Tibial nerve (tissue), 4 donors: Measurements from ENCODE around the gene RRP1B.

Experiments used
- EP300 ChIP-seq, 2 donors: sonication (generic); formaldehyde crosslinking; IDR thresholded peaks; one replicate each; pipeline ENCODE4 v1.6.1; 2017; ENCODE audit warnings: antibody characterized with exemption in 2 of 2, mild to moderate bottlenecking in 1 of 2
- POLR2A ChIP-seq, 2 donors: fragments of 450-650 bp; IDR thresholded peaks; one replicate each; pipeline ENCODE4 v1.6.1; 2017; ENCODE audit warnings: antibody characterized with exemption in 2 of 2, mild to moderate bottlenecking in 2 of 2, moderate library complexity in 2 of 2
- TF ChIP-seq, protein P1 (sequence below), 5 experiments: fragments of 200-600 bp in 3 of 5; fragments of 450-650 bp in 2 of 5; sonication (generic) in 3 of 5; IDR thresholded peaks; one replicate each; pipeline ENCODE4 v1.5.1; 2016 to 2019; ENCODE audit warnings: antibody characterized with exemption in 5 of 5, mild to moderate bottlenecking in 3 of 5, moderate library complexity in 2 of 5

DNA sequence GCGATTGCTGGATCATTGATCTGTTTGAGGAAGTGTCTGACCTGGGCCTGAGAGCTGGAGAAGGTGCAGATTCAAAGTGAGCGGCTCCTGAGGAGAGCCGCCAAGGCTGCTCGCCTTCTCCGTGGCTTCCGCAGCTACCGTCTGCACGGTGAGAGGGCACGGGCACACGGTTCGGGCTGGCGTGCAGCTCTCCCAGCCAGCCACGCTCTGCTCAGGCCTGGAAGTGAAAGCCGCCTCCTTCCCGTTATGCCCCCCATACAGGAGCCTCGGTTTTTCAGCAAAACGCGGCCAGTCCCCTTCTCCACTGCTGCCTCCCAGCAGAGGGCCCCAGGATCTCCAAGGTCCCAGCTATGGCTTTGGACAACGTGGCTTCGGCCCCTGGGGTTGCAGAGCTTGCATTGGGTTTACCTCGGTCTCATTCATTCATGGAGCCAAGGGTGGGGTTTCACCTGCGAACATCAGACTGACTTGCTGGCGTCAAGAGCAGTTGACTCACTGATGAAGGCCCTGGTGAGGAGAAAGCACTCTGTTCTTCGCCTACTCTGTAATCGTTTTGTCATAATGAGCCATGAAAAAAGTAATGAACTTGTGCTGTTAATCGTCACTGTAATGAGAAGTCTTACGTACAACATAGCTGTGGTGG lies 35.2 kb downstream of the RRP1B start:
- TF ChIP-seq, protein P1, sequence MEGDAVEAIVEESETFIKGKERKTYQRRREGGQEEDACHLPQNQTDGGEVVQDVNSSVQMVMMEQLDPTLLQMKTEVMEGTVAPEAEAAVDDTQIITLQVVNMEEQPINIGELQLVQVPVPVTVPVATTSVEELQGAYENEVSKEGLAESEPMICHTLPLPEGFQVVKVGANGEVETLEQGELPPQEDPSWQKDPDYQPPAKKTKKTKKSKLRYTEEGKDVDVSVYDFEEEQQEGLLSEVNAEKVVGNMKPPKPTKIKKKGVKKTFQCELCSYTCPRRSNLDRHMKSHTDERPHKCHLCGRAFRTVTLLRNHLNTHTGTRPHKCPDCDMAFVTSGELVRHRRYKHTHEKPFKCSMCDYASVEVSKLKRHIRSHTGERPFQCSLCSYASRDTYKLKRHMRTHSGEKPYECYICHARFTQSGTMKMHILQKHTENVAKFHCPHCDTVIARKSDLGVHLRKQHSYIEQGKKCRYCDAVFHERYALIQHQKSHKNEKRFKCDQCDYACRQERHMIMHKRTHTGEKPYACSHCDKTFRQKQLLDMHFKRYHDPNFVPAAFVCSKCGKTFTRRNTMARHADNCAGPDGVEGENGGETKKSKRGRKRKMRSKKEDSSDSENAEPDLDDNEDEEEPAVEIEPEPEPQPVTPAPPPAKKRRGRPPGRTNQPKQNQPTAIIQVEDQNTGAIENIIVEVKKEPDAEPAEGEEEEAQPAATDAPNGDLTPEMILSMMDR (IDR thresholded peaks at IDR 0.05) = no peak
- TF ChIP-seq EP300 (IDR thresholded peaks at IDR 0.05) (no peak), POLR2A (IDR thresholded peaks at IDR 0.05) (no peak)
